ENCODE data around the gene RXFP3.
"Not testable (repeated sequence)": the region's sequence is repeated elsewhere in the genome, so short reads cannot be mapped to it uniquely, and the experiment has no call there.

The RXFP3 gene

DNA sequence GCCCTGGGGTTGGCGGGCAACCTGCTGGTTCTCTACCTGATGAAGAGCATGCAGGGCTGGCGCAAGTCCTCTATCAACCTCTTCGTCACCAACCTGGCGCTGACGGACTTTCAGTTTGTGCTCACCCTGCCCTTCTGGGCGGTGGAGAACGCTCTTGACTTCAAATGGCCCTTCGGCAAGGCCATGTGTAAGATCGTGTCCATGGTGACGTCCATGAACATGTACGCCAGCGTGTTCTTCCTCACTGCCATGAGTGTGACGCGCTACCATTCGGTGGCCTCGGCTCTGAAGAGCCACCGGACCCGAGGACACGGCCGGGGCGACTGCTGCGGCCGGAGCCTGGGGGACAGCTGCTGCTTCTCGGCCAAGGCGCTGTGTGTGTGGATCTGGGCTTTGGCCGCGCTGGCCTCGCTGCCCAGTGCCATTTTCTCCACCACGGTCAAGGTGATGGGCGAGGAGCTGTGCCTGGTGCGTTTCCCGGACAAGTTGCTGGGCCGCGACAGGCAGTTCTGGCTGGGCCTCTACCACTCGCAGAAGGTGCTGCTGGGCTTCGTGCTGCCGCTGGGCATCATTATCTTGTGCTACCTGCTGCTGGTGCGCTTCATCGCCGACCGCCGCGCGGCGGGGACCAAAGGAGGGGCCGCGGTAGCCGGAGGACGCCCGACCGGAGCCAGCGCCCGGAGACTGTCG lies 976 bp downstream of the RXFP3 start:
- DNase-seq: no peak

DNA sequence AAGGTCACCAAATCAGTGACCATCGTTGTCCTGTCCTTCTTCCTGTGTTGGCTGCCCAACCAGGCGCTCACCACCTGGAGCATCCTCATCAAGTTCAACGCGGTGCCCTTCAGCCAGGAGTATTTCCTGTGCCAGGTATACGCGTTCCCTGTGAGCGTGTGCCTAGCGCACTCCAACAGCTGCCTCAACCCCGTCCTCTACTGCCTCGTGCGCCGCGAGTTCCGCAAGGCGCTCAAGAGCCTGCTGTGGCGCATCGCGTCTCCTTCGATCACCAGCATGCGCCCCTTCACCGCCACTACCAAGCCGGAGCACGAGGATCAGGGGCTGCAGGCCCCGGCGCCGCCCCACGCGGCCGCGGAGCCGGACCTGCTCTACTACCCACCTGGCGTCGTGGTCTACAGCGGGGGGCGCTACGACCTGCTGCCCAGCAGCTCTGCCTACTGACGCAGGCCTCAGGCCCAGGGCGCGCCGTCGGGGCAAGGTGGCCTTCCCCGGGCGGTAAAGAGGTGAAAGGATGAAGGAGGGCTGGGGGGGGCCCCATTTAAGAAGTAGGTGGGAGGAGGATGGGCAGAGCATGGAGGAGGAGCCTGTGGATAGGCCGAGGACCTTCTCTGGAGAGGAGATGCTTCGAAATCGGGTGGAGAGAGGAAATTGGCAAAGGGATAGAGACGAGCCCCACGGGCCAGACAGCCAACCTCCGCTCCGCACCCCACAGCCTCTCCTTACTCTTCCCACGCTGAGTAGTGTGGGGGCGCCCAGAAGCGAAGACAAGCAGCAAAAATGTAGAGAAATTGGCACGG lies 1.7 kb downstream of the RXFP3 start:
- no peak for DNase-seq

DNA sequence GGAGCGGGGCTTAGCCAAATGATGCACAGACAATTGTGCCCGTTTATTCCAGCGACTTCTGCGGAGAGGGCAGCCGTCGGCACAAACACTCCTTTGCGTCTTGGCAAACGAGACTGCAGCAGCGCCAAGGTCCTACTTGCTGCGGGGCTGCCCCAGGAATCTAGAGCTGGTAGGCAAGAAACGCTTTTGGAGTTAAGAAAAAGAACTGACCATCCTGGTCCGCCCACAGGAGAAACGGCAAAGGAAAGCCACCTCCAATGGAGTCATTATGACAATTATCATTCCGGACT lies 2.3 kb downstream of the RXFP3 start:
- no peak for DNase-seq

DNA sequence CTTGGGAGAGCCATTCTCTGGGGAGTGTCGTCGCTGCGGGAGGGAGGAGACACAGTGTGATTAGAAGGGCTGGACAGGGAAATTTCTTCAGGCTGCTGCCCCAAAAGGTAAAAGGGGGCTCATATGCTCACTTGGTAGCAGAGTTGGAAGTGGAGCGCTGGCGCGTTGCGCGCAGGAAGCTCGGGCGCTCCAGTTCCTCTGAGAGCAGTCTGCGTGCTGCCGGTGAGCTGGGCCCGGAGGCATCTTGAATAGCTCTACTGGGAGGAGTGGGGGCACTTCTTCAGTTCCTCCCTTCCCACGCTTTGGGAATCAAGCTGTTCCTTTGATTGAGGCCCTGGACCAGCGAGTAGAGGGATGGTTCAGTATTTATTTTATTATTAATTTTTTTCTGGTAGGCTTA lies 2.7 kb downstream of the RXFP3 start:
- DNase-seq: no peak

DNA sequence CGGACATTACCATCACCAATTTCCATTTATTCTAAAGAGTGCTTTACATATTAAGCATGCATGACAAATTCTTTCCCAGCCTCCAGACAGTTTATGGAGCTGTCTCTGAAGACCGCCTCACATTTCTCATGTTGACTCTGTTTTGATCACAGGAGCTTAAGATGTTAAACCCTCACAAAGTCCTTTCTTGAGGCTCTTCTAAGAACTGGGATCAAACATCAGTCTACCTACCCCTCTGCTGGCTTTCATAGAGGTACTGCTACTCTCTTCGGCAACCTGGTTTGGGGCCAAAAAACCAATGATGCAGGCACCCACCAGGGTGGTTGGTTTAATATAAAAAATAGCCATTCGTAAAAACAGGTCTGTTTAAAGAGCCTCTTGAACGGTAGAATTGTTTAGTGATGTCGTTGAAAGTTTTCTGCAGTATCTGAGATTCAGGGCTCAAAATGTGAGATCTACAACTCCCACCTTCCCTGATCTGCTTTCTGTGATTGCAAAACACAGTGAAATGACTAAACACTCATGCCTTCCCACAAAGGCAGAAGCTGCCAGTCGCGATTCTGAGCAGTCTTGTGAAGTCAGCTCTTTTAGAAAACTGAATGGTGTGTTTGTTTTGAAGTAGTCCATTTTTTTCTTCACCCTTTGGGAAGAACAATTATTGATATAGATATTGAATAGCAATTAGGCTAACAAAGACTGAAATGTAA lies 3.5 kb downstream of the RXFP3 start:
- no peak for DNase-seq

DNA sequence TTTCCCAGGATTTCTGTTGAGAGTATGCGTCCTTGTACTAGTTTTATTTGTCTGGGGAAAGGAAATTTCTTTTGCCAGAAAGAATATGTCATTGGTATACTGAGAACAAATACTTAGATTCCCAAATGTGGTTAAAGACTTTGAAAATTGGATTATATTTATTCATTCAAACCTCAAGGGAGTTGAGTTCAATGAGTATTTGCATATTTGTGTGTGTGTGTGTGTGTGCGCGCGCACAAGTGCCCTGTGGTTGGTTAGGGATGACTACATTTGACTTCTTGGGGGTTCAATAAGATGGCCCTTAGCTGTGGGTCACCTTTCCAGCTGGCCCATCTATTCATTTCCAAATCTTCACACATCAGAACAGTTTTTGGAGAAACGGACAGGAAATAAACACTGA lies 4.9 kb downstream of the RXFP3 start:
- no peak for DNase-seq

DNA sequence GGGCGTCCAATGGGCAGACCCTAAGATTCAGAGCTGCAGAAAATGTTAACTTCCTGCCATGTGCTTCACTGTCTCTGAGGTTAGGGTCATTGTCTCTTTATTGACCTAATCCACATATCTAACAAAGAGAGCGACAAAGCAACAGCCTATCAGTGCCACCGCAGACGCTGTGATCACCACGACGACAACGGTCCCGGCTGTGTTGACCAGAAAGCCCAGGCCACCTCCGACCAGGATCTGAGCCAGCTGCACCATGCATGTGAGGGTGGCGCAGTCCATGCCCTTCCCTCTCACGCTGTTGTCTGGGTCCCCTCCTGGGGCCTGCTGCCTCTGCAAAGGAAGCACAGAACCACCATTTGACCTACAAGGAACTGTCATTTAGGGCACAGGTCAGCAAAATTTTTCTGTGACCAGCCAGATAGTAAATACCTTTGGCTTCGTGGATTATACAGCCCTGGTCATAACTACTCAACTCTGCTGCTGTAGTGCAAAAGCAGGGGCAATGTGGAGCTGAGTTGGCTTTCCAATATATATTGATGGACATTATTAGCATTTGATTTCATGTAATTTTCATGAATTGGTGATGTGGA lies 8.5 kb downstream of the RXFP3 start:
- DNase-seq: no peak

DNA sequence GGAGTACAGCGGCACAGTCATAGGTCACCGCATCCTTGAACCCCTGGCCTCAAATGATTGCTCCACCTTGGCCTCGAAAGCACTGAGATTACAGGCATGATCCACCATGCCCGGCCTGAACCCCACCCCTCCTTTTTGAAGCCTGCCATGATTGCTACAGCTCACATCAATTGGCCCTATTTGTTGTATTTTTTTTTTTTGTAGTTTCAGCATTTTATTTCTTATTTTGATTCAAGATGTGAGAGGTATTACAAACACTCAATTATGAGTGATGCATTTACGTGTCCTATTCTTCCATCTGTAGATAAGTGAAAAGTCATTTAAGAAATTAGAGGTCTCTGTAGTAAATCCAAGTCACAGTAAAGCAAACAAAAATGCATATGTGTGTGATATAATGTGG lies 16.0 kb downstream of the RXFP3 start:
- not testable (repeated sequence) for DNase-seq

DNA sequence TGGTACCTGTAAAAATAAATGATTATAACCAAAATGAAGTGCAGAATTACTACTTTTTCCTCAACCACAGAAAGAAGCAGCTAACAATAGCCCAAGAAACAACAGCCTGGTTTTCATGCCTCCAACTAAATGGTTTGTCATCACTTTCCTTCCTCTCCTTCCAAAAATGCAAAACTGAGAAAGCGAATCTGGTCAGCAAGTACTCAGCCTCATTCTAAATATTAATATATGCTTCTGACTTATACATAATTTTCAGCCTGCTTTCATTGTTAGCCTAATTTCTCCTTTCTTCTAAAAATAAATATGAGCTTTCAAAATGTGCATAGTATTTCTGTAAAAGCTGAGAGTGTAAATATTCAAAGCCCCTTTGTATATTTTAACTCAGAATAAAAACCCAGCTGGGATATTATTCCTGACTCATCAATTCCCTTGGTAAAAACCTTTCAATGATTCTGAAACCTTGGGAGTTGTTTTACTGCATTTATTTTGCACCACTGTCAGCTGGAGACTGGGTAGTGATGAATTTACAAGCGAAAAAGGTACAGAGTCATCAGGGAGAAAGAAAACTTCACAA lies 21.5 kb downstream of the RXFP3 start:
- DNase-seq: no peak

DNA sequence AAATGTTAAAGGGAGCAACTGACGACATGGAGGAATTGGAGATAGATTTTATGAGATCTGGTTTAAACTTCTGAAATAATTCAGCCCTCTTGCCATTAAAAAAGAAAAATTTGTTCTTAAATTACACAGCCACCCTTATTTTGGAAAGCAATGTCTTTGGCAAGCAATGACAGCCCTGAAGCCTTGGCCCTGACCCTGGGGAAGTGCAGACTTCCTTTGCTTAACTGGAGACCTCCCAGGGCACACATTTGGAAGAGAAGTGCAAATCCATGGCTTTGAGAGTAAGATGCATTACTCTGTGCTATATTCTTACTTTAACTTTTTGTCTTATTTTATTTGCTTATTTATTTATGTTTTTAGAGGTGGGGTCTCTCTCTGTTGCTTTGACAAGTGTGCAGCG lies 22.0 kb downstream of the RXFP3 start:
- no peak for DNase-seq

DNA sequence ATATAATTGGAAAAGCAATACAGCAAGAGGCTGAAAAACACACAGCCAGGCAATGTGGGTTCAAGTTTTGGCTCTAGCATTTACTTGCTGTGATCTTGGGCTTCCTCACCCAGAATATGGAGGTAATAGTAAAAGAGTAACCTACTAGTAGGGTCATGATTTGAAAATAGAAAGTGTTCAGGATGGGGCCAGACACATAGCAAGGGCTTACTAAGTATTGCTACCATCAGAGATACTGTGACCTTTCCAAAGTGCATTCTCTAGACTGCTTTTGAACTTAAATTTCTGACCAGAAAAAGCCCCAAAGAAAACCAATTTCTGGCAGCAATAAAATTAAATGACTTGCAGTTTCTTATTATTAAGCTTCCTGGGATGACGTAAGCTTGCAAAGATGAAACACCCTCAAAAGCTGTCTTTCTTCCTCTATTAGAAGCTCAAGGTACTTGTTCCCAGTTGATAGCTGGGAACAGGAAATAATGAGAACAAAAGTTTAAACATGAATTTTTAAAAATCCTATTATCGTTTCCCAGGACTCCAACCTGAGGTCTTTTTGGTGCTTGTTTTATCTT lies 28.0 kb downstream of the RXFP3 start:
- no peak for DNase-seq

DNA sequence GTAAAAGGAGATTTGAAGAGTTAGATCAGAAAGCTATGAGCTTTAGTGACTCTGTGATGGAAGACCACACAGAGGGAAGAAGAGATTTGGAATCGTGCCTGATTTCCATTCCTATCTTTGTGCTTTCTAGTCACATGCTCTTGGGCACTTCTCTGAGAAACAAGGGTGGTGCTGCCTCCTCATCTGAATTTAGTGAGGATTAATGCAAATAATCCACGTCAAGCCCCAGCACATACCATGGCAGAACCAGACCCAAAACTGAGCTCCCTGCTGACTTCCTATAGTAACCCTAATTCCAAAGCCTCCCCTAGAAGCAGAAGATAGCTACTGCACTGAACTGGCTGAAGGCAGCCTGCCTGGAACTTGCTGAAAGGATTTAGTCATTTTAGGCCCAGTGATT lies 30.6 kb downstream of the RXFP3 start:
- DNase-seq: no peak

DNA sequence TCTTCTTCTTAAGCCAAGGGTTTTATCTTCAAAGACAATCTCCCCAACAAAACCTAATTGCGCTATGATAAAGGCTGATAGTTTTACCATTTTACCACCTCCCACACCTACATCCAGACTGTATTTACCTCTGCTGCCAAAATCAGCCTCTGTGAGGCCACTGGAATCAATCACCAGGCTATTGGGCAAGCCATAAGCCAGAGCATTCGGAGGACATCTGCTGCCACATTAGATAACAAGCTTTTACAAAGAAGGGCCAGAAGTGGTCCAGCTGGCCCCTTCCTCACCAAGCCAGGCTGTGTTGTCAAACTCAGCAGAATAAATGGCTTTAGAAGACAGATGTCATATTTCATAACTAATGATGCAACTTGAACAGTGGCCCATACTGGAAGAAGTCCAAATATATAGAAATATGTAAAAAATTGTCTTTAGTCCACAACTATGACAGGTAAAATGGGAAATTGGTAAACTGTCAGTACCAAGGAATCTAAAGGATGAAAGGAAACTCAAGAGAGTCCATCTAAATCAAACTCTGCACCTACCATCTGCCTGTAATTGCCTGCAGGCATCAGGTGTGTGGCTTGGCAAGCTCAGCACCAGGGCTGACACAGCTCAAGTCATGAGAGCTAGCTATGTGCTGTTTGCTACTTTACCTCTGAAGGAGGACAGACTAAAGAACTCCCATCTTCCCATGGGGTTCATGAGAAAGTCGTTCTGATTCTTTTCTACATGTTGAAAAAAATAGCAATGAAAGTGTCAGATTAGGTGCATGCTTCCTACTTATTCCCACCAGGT lies 32.2 kb downstream of the RXFP3 start:
- DNase-seq: no peak

DNA sequence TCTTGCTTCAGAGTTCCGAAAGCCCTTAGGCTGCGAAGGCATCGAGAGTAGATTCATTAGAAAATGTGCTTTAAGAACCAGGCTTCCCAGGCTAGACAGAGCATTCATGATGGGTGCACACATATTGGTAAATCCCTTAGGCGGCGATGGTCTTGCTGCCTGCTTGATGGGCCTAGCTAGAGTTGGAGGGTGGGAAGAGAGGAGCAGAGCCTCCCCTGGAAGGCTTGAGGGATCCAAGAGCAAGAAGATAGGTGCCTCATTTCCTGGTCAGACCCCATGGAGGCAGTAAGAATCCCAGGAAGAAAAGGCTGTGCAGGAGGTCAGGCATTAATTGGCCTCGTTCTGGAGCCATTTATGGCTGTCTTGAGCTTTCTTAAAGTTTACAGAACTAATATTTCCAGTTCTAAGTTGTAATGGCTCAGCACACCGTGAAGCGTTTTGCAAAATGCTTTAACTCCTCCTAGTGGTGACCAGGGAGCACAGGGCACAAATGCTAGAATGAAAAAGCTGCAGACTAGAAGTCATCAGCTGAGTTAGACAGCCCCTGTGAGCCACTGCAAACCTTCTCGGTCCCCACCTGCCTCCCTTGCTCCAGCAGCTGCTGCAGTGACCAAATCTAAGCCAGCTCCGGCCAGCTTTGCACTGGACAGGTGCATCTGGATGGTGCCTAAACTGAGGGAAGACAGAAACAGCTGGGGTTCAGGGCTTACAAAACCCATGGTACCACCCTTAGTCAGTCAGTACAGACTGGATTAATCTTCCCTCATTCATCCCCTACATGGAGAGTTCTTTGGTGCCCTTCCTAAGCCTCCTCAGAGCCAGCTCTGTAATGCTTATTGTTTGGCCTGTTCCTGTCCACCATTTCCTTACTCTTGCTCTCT lies 33.6 kb downstream of the RXFP3 start:
- no peak for DNase-seq

DNA sequence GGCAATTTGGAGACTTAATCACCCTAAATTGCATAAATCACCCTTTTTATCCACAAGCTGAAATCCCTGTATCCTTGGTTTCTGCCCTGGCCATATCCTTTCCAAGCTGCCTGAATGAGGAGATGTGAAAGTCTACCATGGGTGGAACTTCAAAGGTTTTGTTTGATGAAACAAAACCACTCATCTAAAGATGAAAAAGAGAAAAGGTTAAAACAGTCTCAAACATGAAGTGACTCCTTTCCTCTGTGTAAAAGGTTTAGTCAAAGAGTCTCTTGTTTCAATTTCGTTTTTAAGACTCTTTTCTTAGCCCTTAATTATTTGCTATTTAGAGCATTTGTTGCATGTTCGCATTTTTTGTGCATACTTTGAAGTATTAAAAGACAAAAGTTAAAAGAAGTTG lies 37.1 kb downstream of the RXFP3 start:
- DNase-seq: no peak

DNA sequence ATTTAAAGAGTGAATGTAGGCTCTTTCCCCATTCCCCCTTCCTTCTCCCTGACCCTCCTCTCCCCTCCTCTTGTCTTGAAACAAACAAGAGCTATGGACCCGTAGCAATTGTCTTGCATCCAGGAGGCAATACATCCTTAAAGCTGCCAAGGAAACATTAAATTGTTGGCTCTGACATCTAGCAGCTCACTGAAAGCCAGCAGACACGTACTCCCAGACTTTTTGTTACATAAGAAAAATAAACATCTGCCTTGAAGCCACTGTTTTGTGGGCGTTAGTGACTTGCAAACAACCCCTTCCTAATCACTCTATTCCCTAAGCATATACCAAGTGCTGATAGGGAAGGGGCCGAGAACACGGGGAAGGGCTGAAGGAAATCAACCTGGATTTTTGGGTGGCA lies 39.7 kb downstream of the RXFP3 start:
- no peak for DNase-seq

DNA sequence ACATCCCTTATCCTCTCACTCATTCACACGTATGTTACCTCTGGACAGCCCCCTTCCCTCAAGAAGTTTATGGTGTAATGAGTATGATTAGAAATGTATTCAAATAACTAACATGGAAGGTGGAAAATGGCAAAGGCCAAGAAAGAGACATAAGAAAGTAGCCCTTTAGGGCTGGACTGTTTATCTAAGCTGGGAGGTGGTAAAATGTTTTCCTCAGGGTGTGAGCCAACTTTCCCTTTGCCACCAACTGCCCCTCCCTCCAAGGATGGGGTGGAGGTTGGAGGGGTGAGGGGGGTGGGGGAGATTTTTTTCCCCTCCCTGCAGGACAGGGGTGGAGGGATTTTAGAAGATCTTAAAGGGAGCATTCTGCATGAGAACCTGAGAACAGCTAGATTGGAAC lies 40.1 kb downstream of the RXFP3 start:
- no peak for DNase-seq

DNA sequence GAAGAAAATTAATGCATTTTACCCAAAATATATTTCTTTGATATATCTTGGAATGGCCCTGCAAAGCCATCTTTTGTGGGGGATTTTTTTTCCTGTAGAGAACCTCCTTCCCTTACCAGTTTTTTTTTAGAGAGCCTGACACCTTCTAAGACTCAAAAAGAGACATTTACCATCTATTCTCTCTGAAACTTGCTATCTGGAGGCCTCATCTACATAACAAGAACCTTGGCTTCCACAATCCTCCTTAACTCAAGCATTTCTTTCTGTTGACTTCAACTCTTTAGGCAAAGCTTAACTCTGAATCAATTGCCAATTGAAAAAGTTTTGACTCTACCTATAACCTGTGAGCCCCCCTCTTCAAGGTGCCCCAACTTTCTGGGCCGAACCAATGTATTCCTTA lies 42.1 kb downstream of the RXFP3 start:
- no peak for DNase-seq

DNA sequence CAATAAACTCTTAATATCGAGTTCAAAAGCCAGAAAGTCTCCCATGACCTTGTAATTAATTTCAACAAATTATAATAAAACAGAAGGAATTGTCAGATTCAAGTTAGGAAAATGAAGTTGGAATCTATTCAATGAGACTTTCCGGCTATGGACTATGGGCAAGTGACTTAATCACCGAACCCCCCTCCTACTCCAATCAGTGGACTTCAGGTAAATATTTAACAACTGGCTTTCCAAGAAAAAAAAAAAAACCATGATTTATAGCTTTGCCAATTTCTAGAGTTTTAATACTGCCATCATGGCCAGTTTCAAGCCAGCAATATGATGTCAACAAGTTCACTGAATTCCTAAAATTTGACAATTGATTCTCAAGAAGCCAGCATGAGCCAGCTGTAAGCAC lies 43.8 kb downstream of the RXFP3 start:
- DNase-seq: no peak

DNA sequence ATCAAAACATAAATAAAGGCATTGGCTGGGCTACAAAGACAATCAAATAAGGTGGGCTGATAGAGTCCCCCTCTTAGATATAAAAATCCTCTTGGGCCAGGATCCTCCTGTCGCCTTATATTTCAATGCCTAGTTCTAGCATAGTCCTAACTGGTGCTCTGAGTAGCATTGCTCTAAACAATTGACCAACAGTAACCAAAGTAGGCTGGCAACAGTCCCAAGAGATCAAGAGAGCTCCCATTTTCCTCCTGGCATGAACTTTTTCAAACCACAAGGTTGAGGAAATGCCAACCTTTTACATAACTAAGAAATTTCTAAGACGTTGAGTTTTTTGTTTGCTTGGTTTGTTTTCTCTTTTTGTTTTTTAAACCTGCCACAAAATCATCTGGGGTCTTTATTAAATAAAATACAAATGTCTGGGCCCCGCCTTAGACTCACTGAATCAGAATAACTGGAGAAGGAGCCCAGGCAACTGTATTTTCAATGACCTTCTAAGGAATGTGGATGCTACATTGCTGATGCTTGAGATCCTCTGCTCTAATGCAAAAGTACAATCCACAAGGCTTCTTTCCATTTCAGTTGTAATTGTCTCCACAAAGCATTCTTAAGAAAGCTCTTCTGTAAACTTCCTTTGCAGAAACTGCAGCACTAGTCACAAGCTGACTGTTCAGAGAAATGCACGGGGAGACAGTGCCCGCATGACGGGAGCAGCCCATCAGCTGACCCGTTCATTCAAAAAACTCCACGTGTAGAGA lies 45.4 kb downstream of the RXFP3 start:
- no peak for DNase-seq

DNA sequence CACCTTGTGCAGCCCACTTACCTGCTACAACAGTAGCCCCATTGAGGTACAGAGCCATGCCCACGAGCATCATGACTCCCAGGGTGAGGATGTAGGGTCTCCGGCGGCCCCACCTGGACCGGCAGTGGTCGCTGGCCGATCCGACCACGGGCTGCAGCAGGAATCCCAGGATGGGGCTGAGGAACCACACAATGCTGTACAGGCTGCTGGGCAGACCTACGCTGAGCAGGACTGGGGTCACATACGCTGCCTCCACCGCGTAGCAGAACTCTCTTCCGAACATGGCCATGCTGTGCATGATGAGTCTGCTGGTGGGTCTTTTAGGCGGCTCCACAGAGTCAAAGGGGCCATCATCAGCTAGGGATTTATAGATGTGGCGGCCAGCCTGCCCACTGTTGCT lies 48.0 kb downstream of the RXFP3 start:
- no peak for DNase-seq

Measured in CD4-positive, alpha-beta T cell treated with Interferon gamma for 1 hour (primary cell).